GM12878 (cell line): ENCODE measurements around the gene SLC35D2. TPM values are rescaled to one million over a fixed set of nuclear protein-coding genes. Genes with fewer than 3 reads are reported as not detected.
A peak's percentile ranks its signal among the peaks of the same experiment; 100 is the strongest.

ENCODE experiments used
- ATAC-seq: fragments of 200-7000 bp; cut with Tn5 transposase; 3 replicates; pipeline ENCODE4 v1.9.1; 2020; ENCODE audit warnings: mild to moderate bottlenecking, moderate library complexity
- BruUV-seq: library from RNA; stranded (reverse); fragments of 400-500 nt; replicated peaks from 2 replicates; lab custom pipeline; 2021; lab: Mats Ljungman, UMichigan
- CTCF ChIA-PET: fragments of 300-600 bp; sonication (Branson Sonifier 250); formaldehyde crosslinking; extraction: SDS; loops from one replicate; lab custom pipeline; 2021; ENCODE audit warnings: inconsistent platforms; lab: Yijun Ruan, JAX
- POLR2A ChIA-PET: fragments of 350-600 bp; formaldehyde crosslinking; extraction: SDS; loops from one replicate; lab custom pipeline; 2021; ENCODE audit warnings: inconsistent platforms; lab: Charles Lee
- RAD21 ChIA-PET: fragments of 300-600 bp; sonication (Branson Sonifier 250); formaldehyde crosslinking; loops from one replicate; lab custom pipeline; 2023; ENCODE audit warnings: antibody characterized with exemption; ENCODE audit not compliant: unreplicated experiment; lab: Charles Lee
- SMC1A ChIA-PET: fragments of 300-600 bp; sonication (Branson Sonifier 250); formaldehyde crosslinking; loops from one replicate; lab custom pipeline; 2023; ENCODE audit not compliant: unreplicated experiment, uncharacterized antibody; lab: Charles Lee
- DNase-seq: peaks from one replicate; pipeline ENCODE4 v3.0.0-alpha.2; 2011; ENCODE audit warnings: low read depth, low spot score
- FAIRE-seq: peaks from 3 replicates; lab custom pipeline; 2011; peaks lifted over from hg19 to GRCh38; lab: Jason Lieb, UNC
- H2AFZ ChIP-seq: 2 replicates; pipeline ENCODE4 v1.6.0; 2011; ENCODE audit warnings: low read depth, low read length, control low read depth; ENCODE audit not compliant: control insufficient read depth
- H3K27ac ChIP-seq: 2 replicates; pipeline ENCODE4 v1.5.1; 2011; ENCODE audit warnings: control low read depth; ENCODE audit not compliant: control insufficient read depth, insufficient read depth
- H3K27me3 ChIP-seq, 2 experiments: replicated peaks in 1 of 2; 2 replicates each; pipeline versions ENCODE4 v1.6.0 to v1.6.1; 2011; ENCODE audit warnings: low read length in 1 of 2; ENCODE audit not compliant: control insufficient read depth in 2 of 2, insufficient read depth in 2 of 2
- H3K36me3 ChIP-seq, 2 experiments: 2 replicates each; pipeline ENCODE4 v1.5.1; 2011; ENCODE audit warnings: low read length in 1 of 2; ENCODE audit not compliant: control insufficient read depth in 2 of 2, insufficient read depth in 2 of 2
- H3K4me1 ChIP-seq: 2 replicates; pipeline ENCODE4 v1.6.1; 2011; ENCODE audit warnings: mild to moderate bottlenecking, low read length, moderate library complexity, mixed read lengths; ENCODE audit not compliant: control insufficient read depth, insufficient read depth
- H3K4me2 ChIP-seq: 2 replicates; pipeline ENCODE4 v1.6.0; 2011; ENCODE audit warnings: control low read depth; ENCODE audit not compliant: control insufficient read depth, insufficient read depth
- H3K4me3 ChIP-seq: fragments of 200-600 bp; sonication (generic); 2 replicates; pipeline ENCODE4 v1.5.1; 2016
- H3K79me2 ChIP-seq: 2 replicates; pipeline ENCODE4 v1.6.0; 2011; ENCODE audit warnings: low read length; ENCODE audit not compliant: control insufficient read depth, insufficient read depth
- H3K9ac ChIP-seq: 2 replicates; pipeline ENCODE4 v1.8.0; 2011; ENCODE audit warnings: low read length, control low read depth, mixed read lengths; ENCODE audit not compliant: control insufficient read depth, insufficient read depth
- H3K9me3 ChIP-seq: replicated peaks from 3 replicates; pipeline ENCODE4 v1.5.1; 2011; ENCODE audit warnings: mild to moderate bottlenecking, low read length; ENCODE audit not compliant: control insufficient read depth, insufficient read depth
- H4K20me1 ChIP-seq: 2 replicates; pipeline ENCODE4 v1.6.0; 2011; ENCODE audit not compliant: control insufficient read depth, insufficient read depth
- CREB1 ChIP-seq: IDR thresholded peaks from 2 replicates; pipeline ENCODE4 v1.6.1; 2012; ENCODE audit warnings: low read depth, mild to moderate bottlenecking, inconsistent platforms
- CTCF ChIP-seq, 3 experiments: IDR thresholded peaks in 2 of 3; conservative IDR thresholded peaks in 1 of 3; 2 replicates each; pipeline ENCODE4 v1.5.1; 2011; ENCODE audit warnings: low read depth in 3 of 3, low read length in 3 of 3, mild to moderate bottlenecking in 3 of 3, control low read depth in 2 of 3, moderate library complexity in 2 of 3, inconsistent platforms in 1 of 3, mixed read lengths in 1 of 3; ENCODE audit not compliant: control insufficient read depth in 2 of 3, insufficient read depth in 1 of 3; ENCODE audit errors: extremely low read depth in 1 of 3
- ESRRA ChIP-seq: IDR thresholded peaks from 2 replicates; pipeline ENCODE4 v1.6.1; 2012; ENCODE audit warnings: mild to moderate bottlenecking, low read length, improper control_type of control experiment
- IRF5 ChIP-seq: fragments of 450-650 bp; IDR thresholded peaks from 2 replicates; pipeline ENCODE4 v1.6.1; 2017; ENCODE audit warnings: borderline replicate concordance
- JUNB ChIP-seq: IDR thresholded peaks from 2 replicates; pipeline ENCODE4 v1.6.1; 2016; ENCODE audit warnings: antibody characterized with exemption, mild to moderate bottlenecking
- POLR2AphosphoS2 ChIP-seq: IDR thresholded peaks from 2 replicates; pipeline ENCODE4 v1.6.1; 2011; ENCODE audit warnings: low read depth, mild to moderate bottlenecking, low read length, improper control_type of control experiment, moderate library complexity
- RAD21 ChIP-seq: IDR thresholded peaks from 2 replicates; pipeline ENCODE4 v1.6.1; 2011; ENCODE audit warnings: mild to moderate bottlenecking, low read depth, low read length, moderate library complexity; ENCODE audit not compliant: insufficient read depth
- RFX5 ChIP-seq: IDR thresholded peaks from 2 replicates; pipeline ENCODE4 v1.6.1; 2011; ENCODE audit warnings: low read depth, low read length, improper control_type of control experiment
- RUNX3 ChIP-seq: IDR thresholded peaks from 2 replicates; pipeline ENCODE4 v1.6.1; 2012; ENCODE audit warnings: low read length, inconsistent platforms
- SKIL ChIP-seq: fragments of 450-650 bp; IDR thresholded peaks from 2 replicates; pipeline ENCODE4 v1.6.1; 2017; ENCODE audit warnings: mild to moderate bottlenecking, low read depth, inconsistent platforms; ENCODE audit not compliant: poor library complexity, severe bottlenecking
- SMC3 ChIP-seq: IDR thresholded peaks from 2 replicates; pipeline ENCODE4 v1.6.1; 2011; ENCODE audit warnings: low read length, improper control_type of control experiment, borderline replicate concordance
- YBX1 ChIP-seq: fragments of 450-650 bp; IDR thresholded peaks from 2 replicates; pipeline ENCODE4 v1.6.1; 2016; ENCODE audit warnings: antibody characterized with exemption
- ZNF24 ChIP-seq: fragments of 450-650 bp; IDR thresholded peaks from 2 replicates; pipeline ENCODE4 v1.6.1; 2017; ENCODE audit warnings: antibody characterized with exemption, mild to moderate bottlenecking
- WGBS: methylation state at CpG from one replicate; pipeline ENCODE4 v1.1.6; 2016; ENCODE audit warnings: low lambda C conversion rate; ENCODE audit not compliant: insufficient replicate concordance, insufficient coverage; ENCODE audit errors: missing lambda C conversion rate; 5-methylcytosine and 5-hydroxymethylcytosine counted together
- in situ Hi-C: fragments of 300-500 bp; cut with MboI; formaldehyde crosslinking; loops from 9 replicates; pipeline ENCODE4 v1.14.3; 2018; ENCODE audit warnings: mixed read lengths
- intact Hi-C: fragments of 100-400 bp; cut with micrococcal nuclease; formaldehyde crosslinking; loops from one replicate; pipeline ENCODE4 v1.14.2; 2022; ENCODE audit not compliant: unreplicated experiment
- polyA plus RNA-seq, 11 experiments: library from polyadenylated mRNA; depleted of rRNA in 4 of 11; unstranded in 6 of 11; stranded (reverse) in 5 of 11; fragments of >200 nt; fragmentation: Nextera tagmentation in 4 of 11; fragmentation: Illumina TruSeq in 1 of 11; extraction: Ambion mirVana in 4 of 11; extraction: Trizol in 1 of 11; gene quantifications; 1 replicate in 1 of 11; 2 replicates in 10 of 11; pipeline versions ENCODE4 v1.2.1 to v1.2.3, GENCODE V29; 2011 to 2016; ENCODE audit warnings: inconsistent platforms in 2 of 11, missing spikeins in 2 of 11, low read depth in 1 of 11
- total RNA-seq, 4 experiments: library from RNA; depleted of rRNA in 3 of 4; stranded (reverse); fragments of >200 nt in 3 of 4; fragmentation: Illumina TruSeq in 1 of 4; extraction: Trizol in 1 of 4; gene quantifications; 2 replicates each; pipeline versions ENCODE4 v1.2.1 to v1.2.3, GENCODE V29; 2013 to 2021
- TF ChIP-seq, protein P1 (sequence below): fragments of 450-650 bp; IDR thresholded peaks from 2 replicates; pipeline ENCODE4 v1.6.1; 2016; ENCODE audit warnings: mild to moderate bottlenecking
- TF ChIP-seq, protein P2 (sequence below): fragments of 450-650 bp; IDR thresholded peaks from 2 replicates; pipeline ENCODE4 v1.6.1; 2014; ENCODE audit warnings: mild to moderate bottlenecking

The SLC35D2 gene
- total and polyA plus RNA-seq, 10 of the 15 experiments (the other 5 are each of a cell fraction or from before 2014, with no cell fraction given): 0.64 to 6.3 (median 3.5) TPM

GRCh38 chr9:96317335-96317980 lies 66.1 kb downstream of the SLC35D2 start:
- POLR2A ChIA-PET: interaction anchor here (0.6 kb wide), 1 partner anchor 95 kb away, joined by 5 read pairs; no protein-coding TSS in a partner anchor
- TF ChIP-seq POLR2AphosphoS2 (no peak), CTCF (IDR thresholded peaks at IDR 0.05 in 2 of 3, conservative IDR thresholded peaks at IDR 0.05 in 1 of 3; ENCODE audit: control insufficient read depth in 2 of 3, extremely low read depth in 1 of 3, insufficient read depth in 1 of 3, low read depth in 3 of 3, low read length in 3 of 3) (peak; percentile 86 to 87 (median 87)), RUNX3 (no peak), SKIL (no peak), IRF5 (no peak), JUNB (no peak), SMC3 (peak; percentile 74), ESRRA (no peak), ZNF24 (no peak), RAD21 (peak; percentile 89), YBX1 (no peak), RFX5 (no peak), CREB1 (no peak)
- TF ChIP-seq, protein P1, sequence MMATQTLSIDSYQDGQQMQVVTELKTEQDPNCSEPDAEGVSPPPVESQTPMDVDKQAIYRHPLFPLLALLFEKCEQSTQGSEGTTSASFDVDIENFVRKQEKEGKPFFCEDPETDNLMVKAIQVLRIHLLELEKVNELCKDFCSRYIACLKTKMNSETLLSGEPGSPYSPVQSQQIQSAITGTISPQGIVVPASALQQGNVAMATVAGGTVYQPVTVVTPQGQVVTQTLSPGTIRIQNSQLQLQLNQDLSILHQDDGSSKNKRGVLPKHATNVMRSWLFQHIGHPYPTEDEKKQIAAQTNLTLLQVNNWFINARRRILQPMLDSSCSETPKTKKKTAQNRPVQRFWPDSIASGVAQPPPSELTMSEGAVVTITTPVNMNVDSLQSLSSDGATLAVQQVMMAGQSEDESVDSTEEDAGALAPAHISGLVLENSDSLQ: no peak
- TF ChIP-seq, protein P2, sequence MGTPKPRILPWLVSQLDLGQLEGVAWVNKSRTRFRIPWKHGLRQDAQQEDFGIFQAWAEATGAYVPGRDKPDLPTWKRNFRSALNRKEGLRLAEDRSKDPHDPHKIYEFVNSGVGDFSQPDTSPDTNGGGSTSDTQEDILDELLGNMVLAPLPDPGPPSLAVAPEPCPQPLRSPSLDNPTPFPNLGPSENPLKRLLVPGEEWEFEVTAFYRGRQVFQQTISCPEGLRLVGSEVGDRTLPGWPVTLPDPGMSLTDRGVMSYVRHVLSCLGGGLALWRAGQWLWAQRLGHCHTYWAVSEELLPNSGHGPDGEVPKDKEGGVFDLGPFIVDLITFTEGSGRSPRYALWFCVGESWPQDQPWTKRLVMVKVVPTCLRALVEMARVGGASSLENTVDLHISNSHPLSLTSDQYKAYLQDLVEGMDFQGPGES: no peak
- TF ChIP-seq, all 136 proteins: peak for 3
- no peak overlapping the region for H3K4me2 ChIP-seq
- RAD21 ChIA-PET: interaction anchor here (0.6 to 1.4 kb wide), 11 partner anchors 9 to 544 kb away, joined by 3 to 13 read pairs (median 3); no protein-coding TSS in a partner anchor
- H3K27me3 ChIP-seq: no peaks in the 10 kb centered on the region
- H3K79me2 ChIP-seq: no peaks in the 10 kb centered on the region
- ATAC-seq (peak; percentile 76), FAIRE-seq (peak; percentile 62), DNase-seq (no peak)
- H3K9me3 ChIP-seq: no peaks in the 10 kb centered on the region; the same call in 1 of the 3 replicates
- no TSS peak for BruUV-seq
- CTCF ChIA-PET: interaction anchor here (0.5 to 6.5 kb wide), 27 partner anchors 9 to 755 kb away, joined by 3 to 62 read pairs (median 4); no protein-coding TSS in a partner anchor
- H4K20me1 ChIP-seq: no peaks in the 10 kb centered on the region
- SMC1A ChIA-PET: interaction anchor here (0.6 to 2.2 kb wide), 8 partner anchors 9 to 90 kb away, joined by 3 to 14 read pairs (median 4); no protein-coding TSS in a partner anchor
- H2AFZ ChIP-seq: no peak overlapping the region
- WGBS: 34% methylated on average over 9 of the region's 9 CpGs
- in situ Hi-C loops (loop anchor here (5.0 kb wide), 1 partner anchor 80 kb away; no protein-coding TSS in a partner anchor), intact Hi-C loops (loop anchor here (1.0 kb wide), 1 partner anchor 85 kb away; no protein-coding TSS in a partner anchor)
- no peaks in the 10 kb centered on the region for H3K36me3 ChIP-seq
- H3K4me1 ChIP-seq: no peaks in the 10 kb centered on the region
- H3K27ac ChIP-seq: no peak overlapping the region
- no peak overlapping the region for H3K4me3 ChIP-seq
- H3K9ac ChIP-seq: no peak overlapping the region
